GM23248 (cell line): Measurements from ENCODE around the gene SNAP23. TPM values are rescaled to one million over a fixed set of nuclear protein-coding genes. Genes with fewer than 3 reads are reported as not detected.

ENCODE experiments used
- DNase-seq: peaks from one replicate; pipeline ENCODE4 v3.0.0-alpha.2; 2015
- H2AFZ ChIP-seq: fragments of 200-600 bp; sonication (generic); 2 replicates; pipeline ENCODE4 v1.6.1; 2016; ENCODE audit warnings: antibody characterized with exemption
- H3F3A ChIP-seq: fragments of 200-600 bp; sonication (generic); 2 replicates; pipeline ENCODE4 v1.6.1; 2016; ENCODE audit warnings: mild to moderate bottlenecking, antibody characterized with exemption, mixed run types; ENCODE audit not compliant: insufficient read depth
- H3K27ac ChIP-seq: fragments of 200-600 bp; sonication (generic); 2 replicates; pipeline ENCODE4 v1.5.1; 2016; ENCODE audit warnings: mild to moderate bottlenecking
- H3K27me3 ChIP-seq: fragments of 200-600 bp; sonication (generic); replicated peaks from 2 replicates; pipeline ENCODE4 v1.6.1; 2016; ENCODE audit warnings: mild to moderate bottlenecking; ENCODE audit not compliant: insufficient read depth
- H3K36me3 ChIP-seq: fragments of 200-600 bp; sonication (generic); 2 replicates; pipeline ENCODE4 v1.6.1; 2016; ENCODE audit warnings: low read depth, mild to moderate bottlenecking
- H3K4me1 ChIP-seq: fragments of 200-600 bp; sonication (generic); 2 replicates; pipeline ENCODE4 v1.6.1; 2016; ENCODE audit warnings: mild to moderate bottlenecking; ENCODE audit not compliant: insufficient read depth
- H3K4me2 ChIP-seq: fragments of 200-600 bp; sonication (generic); one replicate; pipeline ENCODE4 v1.6.1; 2016; ENCODE audit warnings: mild to moderate bottlenecking; ENCODE audit not compliant: unreplicated experiment
- H3K4me3 ChIP-seq: fragments of 200-600 bp; sonication (generic); 2 replicates; pipeline ENCODE4 v1.5.1; 2016; ENCODE audit warnings: mild to moderate bottlenecking
- H3K79me2 ChIP-seq: fragments of 200-600 bp; sonication (generic); 2 replicates; pipeline ENCODE4 v1.6.1; 2016; ENCODE audit warnings: mild to moderate bottlenecking; ENCODE audit not compliant: insufficient read depth
- H3K9ac ChIP-seq: fragments of 200-600 bp; sonication (generic); 2 replicates; pipeline ENCODE4 v1.6.1; 2016; ENCODE audit warnings: mild to moderate bottlenecking
- H3K9me2 ChIP-seq: fragments of 200-600 bp; sonication (generic); 2 replicates; pipeline ENCODE4 v1.6.1; 2016; ENCODE audit warnings: mixed run types, mild to moderate bottlenecking, moderate library complexity; ENCODE audit not compliant: insufficient read depth
- H3K9me3 ChIP-seq: fragments of 200-600 bp; sonication (generic); one replicate; pipeline ENCODE4 v1.6.1; 2017; ENCODE audit warnings: low read depth
- H4K20me1 ChIP-seq: fragments of 200-600 bp; sonication (generic); 2 replicates; pipeline ENCODE4 v1.6.0; 2016; ENCODE audit not compliant: insufficient read depth
- EZH2 ChIP-seq: fragments of 200-600 bp; sonication (generic); IDR thresholded peaks from 2 replicates; pipeline ENCODE4 v1.6.1; 2018; ENCODE audit warnings: antibody characterized with exemption, mild to moderate bottlenecking; ENCODE audit not compliant: insufficient read depth, poor library complexity, severe bottlenecking
- EZH2phosphoT487 ChIP-seq: fragments of 200-600 bp; sonication (generic); IDR thresholded peaks from 2 replicates; pipeline ENCODE4 v1.6.1; 2018; ENCODE audit warnings: antibody characterized with exemption, moderate library complexity, mild to moderate bottlenecking, low read depth; ENCODE audit not compliant: insufficient read depth
- WGBS, 2 experiments: methylation state at CpG; one replicate each; pipeline ENCODE4 v1.1.6; 2015 to 2017; ENCODE audit warnings: low lambda C conversion rate in 2 of 2, low coverage in 1 of 2; ENCODE audit errors: missing lambda C conversion rate in 2 of 2; 5-methylcytosine and 5-hydroxymethylcytosine counted together
- in situ Hi-C: fragments of 300-500 bp; cut with MboI; formaldehyde crosslinking; loops from 2 replicates; pipeline ENCODE4 v1.15.0; 2020
- polyA plus RNA-seq: library from polyadenylated mRNA; unstranded; fragments of >200 nt; fragmentation: Nextera tagmentation; extraction: Ambion mirVana; gene quantifications from 2 replicates; pipeline ENCODE4 v1.2.1, GENCODE V29; 2016
- total RNA-seq: library from RNA; depleted of rRNA; stranded (reverse); fragments of >200 nt; shearing (Covaris generic); gene quantifications from 2 replicates; pipeline ENCODE4 v1.2.3, GENCODE V29; 2014

Gene SNAP23
- total and polyA plus RNA-seq, 2 experiments from 2014 or later = 57.0 to 61.7 TPM

- peak; percentile 99 for DNase-seq
- WGBS, 2 experiments = 1 to 3% methylated on average over 49 to 74 of the region's 95 CpGs
- Histone ChIP-seq H3K9me2 (no peaks in the 10 kb centered on the region), H3K4me2 (peak within 1 kb of the TSS; percentile 61), H3K4me1 (peaks cover 16% of the 10 kb centered on the region), H3K27me3 (no peaks in the 10 kb centered on the region), H3K79me2 (no peaks in the 10 kb centered on the region; the same call in 1 of the 2 replicates), H3K9ac (peak within 1 kb of the TSS; percentile 73), H4K20me1 (no peaks in the 10 kb centered on the region), H3K27ac (0 out of 2 replicates have a peak within 1 kb of the TSS, but pooled peaks have one; percentile 2), H2AFZ (peak within 1 kb of the TSS; percentile 82), H3K9me3 (no peaks in the 10 kb centered on the region), H3K4me3 (peak within 1 kb of the TSS; percentile 73), H3K36me3 (no peaks in the 10 kb centered on the region), H3F3A (peaks cover 22% of the 10 kb centered on the region)
- TF ChIP-seq EZH2phosphoT487 (no peak), EZH2 (no peak)
- in situ Hi-C loops = no loop called here
Observed at GRCh38 chr15:42575188-42576039, 80.0 kb downstream of the SNAP23 start, which contains the start of gene STARD9. Gene STARD9, plus strand, starts transcription at chr15:42575606. Its CDS starts 110 bp downstream, at chr15:42575716.

- TF ChIP-seq EZH2phosphoT487 (no peak), EZH2 (no peak)
- Histone ChIP-seq H3K79me2 (no peaks in the 10 kb centered on the region; the same call in 1 of the 2 replicates), H3K9me2 (no peaks in the 10 kb centered on the region), H3K27me3 (no peaks in the 10 kb centered on the region), H3K27ac (no peak overlapping the region), H3K9ac (peak overlapping the region; percentile 73), H3F3A (peaks cover 22% of the 10 kb centered on the region), H3K9me3 (no peaks in the 10 kb centered on the region), H4K20me1 (no peaks in the 10 kb centered on the region), H2AFZ (peak overlapping the region; percentile 82), H3K4me2 (peak overlapping the region; percentile 61), H3K4me3 (peak overlapping the region; percentile 73), H3K4me1 (peaks cover 16% of the 10 kb centered on the region), H3K36me3 (no peaks in the 10 kb centered on the region)
- in situ Hi-C loops = no loop called here
- 10% methylated on average over 16 of the region's 16 CpGs for WGBS, 2 experiments
- DNase-seq = no peak
Observed at GRCh38 chr15:42576040-42576594, 80.7 kb downstream of the SNAP23 start.

- H3K27me3 ChIP-seq = no peaks in the 10 kb centered on the region
- no peaks in the 10 kb centered on the region for H4K20me1 ChIP-seq
- no peaks in the 10 kb centered on the region for H3K9me3 ChIP-seq
- no peak overlapping the region for H2AFZ ChIP-seq
- H3K9ac ChIP-seq = no peak overlapping the region
- DNase-seq = no peak
- WGBS, 2 experiments = 84 to 95% methylated on average over 1 of the region's 1 CpG
- H3F3A ChIP-seq = peaks cover 24% of the 10 kb centered on the region
- peaks cover 19% of the 10 kb centered on the region for H3K4me1 ChIP-seq
- in situ Hi-C loops = no loop called here
- peak overlapping the region; percentile 73; the same call in 1 of the 2 replicates for H3K4me3 ChIP-seq
- TF ChIP-seq EZH2phosphoT487 = no peak
- TF ChIP-seq EZH2 = no peak
- no peaks in the 10 kb centered on the region; the same call in 1 of the 2 replicates for H3K79me2 ChIP-seq
- H3K9me2 ChIP-seq = no peaks in the 10 kb centered on the region
- no peaks in the 10 kb centered on the region for H3K36me3 ChIP-seq
- no peak overlapping the region for H3K4me2 ChIP-seq
- H3K27ac ChIP-seq = no peak overlapping the region
Observed at GRCh38 chr15:42576776-42577175, 81.3 kb downstream of the SNAP23 start.

- H4K20me1 ChIP-seq = no peaks in the 10 kb centered on the region
- no peaks in the 10 kb centered on the region for H3K9me3 ChIP-seq
- H3K4me1 ChIP-seq = peaks cover 22% of the 10 kb centered on the region
- H3K9ac ChIP-seq = no peak overlapping the region
- no peak for TF ChIP-seq EZH2phosphoT487
- TF ChIP-seq EZH2 = no peak
- no peaks in the 10 kb centered on the region for H3K27me3 ChIP-seq
- H3K27ac ChIP-seq = peak overlapping the region; percentile 27; the same call in 1 of the 2 replicates
- no peaks in the 10 kb centered on the region; the same call in none of the 2 replicates for H3K79me2 ChIP-seq
- no peaks in the 10 kb centered on the region for H3K9me2 ChIP-seq
- peaks cover 26% of the 10 kb centered on the region for H3F3A ChIP-seq
- 5 to 11% methylated on average over 1 of the region's 1 CpG for WGBS, 2 experiments
- peak; percentile 78 for DNase-seq
- H3K4me3 ChIP-seq = peak overlapping the region; percentile 22; the same call in 1 of the 2 replicates
- H2AFZ ChIP-seq = no peak overlapping the region
- in situ Hi-C loops = no loop called here
- H3K36me3 ChIP-seq = no peaks in the 10 kb centered on the region
- peak overlapping the region; percentile 33 for H3K4me2 ChIP-seq
Observed at GRCh38 chr15:42577514-42578031, 82.1 kb downstream of the SNAP23 start.
